NCI-H1092 (cell line): ENCODE data around the gene LSM14B.

Experiments
- DNase-seq: peaks from one replicate; lab custom pipeline; 2025; lab: John Stamatoyannopoulos, UW

The LSM14B gene

GRCh38 chr20:62133051-62133845 lies 11.0 kb downstream of the LSM14B start:
- no peak for DNase-seq

- DNase-seq = no peak
These were observed 11.6 kb downstream of the LSM14B start for GRCh38 chr20:62133864-62134263.

GRCh38 chr20:62134735-62135231 lies 12.5 kb downstream of the LSM14B start:
- no peak for DNase-seq

- no peak for DNase-seq
These were observed 13.4 kb downstream of the LSM14B start for GRCh38 chr20:62135573-62136266.

- DNase-seq = no peak
These were observed 14.2 kb downstream of the LSM14B start for GRCh38 chr20:62136283-62137091.

GRCh38 chr20:62137092-62137384 lies 14.8 kb downstream of the LSM14B start:
- no peak for DNase-seq

- no peak for DNase-seq
These were observed 15.4 kb downstream of the LSM14B start for GRCh38 chr20:62137478-62138203.

- DNase-seq = no peak
These were observed 15.9 kb downstream of the LSM14B start for GRCh38 chr20:62138204-62138543.

GRCh38 chr20:62138912-62139311 lies 16.6 kb downstream of the LSM14B start:
- DNase-seq = no peak

GRCh38 chr20:62139636-62140035 lies 17.4 kb downstream of the LSM14B start:
- DNase-seq = no peak

GRCh38 chr20:62141043-62141396 lies 18.7 kb downstream of the LSM14B start:
- no peak for DNase-seq

- no peak for DNase-seq
These were observed 19.3 kb downstream of the LSM14B start for GRCh38 chr20:62141397-62142251.

GRCh38 chr20:62142252-62143080 lies 20.2 kb downstream of the LSM14B start:
- DNase-seq = no peak

GRCh38 chr20:62143081-62143956 lies 21.0 kb downstream of the LSM14B start, which contains the start of the genes PSMA7 and SS18L1:
TSS of gene PSMA7 (minus strand) at chr20:62143394. CDS start at chr20:62143303, 91 bp downstream.
TSS of gene SS18L1 (plus strand) at chr20:62143769. CDS start at chr20:62143821, 52 bp downstream.
- DNase-seq = peak; percentile 73

- peak; percentile 24 for DNase-seq
These were observed 21.9 kb downstream of the LSM14B start for GRCh38 chr20:62143957-62144825.

- DNase-seq = no peak
These were observed 23.4 kb downstream of the LSM14B start for GRCh38 chr20:62145688-62146018.

- DNase-seq = no peak
These were observed 23.9 kb downstream of the LSM14B start for GRCh38 chr20:62146019-62146755.
